ENCODE results near the gene DDX5. TPM values are rescaled to one million over a fixed set of nuclear protein-coding genes. Genes with fewer than 3 reads are reported as not detected.
A peak's percentile ranks its signal among the peaks of the same experiment; 100 is the strongest.

The DDX5 gene
- total and polyA plus RNA-seq, 2 of the 13 experiments (the other 11 are each of a cell fraction or from before 2014, with no cell fraction given) = 503 to 684 TPM

- TF ChIP-seq BCLAF1 (IDR thresholded peaks at IDR 0.05) = no peak
- TF ChIP-seq ZBTB33 (CRISPR knock-in tag; IDR thresholded peaks at IDR 0.05) = peak; percentile 14; the same call in 1 of the 2 replicates
- peak; percentile 98 for TF ChIP-seq ARNT2 (CRISPR knock-in tag; IDR thresholded peaks at IDR 0.05; ENCODE audit: low read depth)
- TF ChIP-seq TFDP1 (CRISPR knock-in tag; IDR thresholded peaks at IDR 0.05; ENCODE audit: borderline replicate concordance) = peak; percentile 93
- peak; percentile 74; the same call in 2 of the 3 replicates for TF ChIP-seq MXI1 (IDR thresholded peaks at IDR 0.05; ENCODE audit: borderline replicate concordance, low read depth, low read length)
- TF ChIP-seq BCL3 (CRISPR knock-in tag; IDR thresholded peaks at IDR 0.05) = peak; percentile 90
- TF ChIP-seq HMGXB4 (CRISPR knock-in tag; IDR thresholded peaks at IDR 0.05; ENCODE audit: borderline replicate concordance in 1 of 2, low read depth in 1 of 2) = peak; percentile 92
- TF ChIP-seq GPN1 (CRISPR knock-in tag; IDR thresholded peaks at IDR 0.05; ENCODE audit: borderline replicate concordance) = 0 out of 2 replicates have a peak, but pooled peaks have one; percentile 69
- peak; percentile 86 for TF ChIP-seq DR1 (CRISPR knock-in tag; IDR thresholded peaks at IDR 0.05)
- TF ChIP-seq ATF4 (CRISPR knock-in tag; IDR thresholded peaks at IDR 0.05) = peak in 1 of 2 experiments; percentile 55; a peak in 2 of 4 replicates
- peak; percentile 67; the same call in 1 of the 2 replicates for TF ChIP-seq THRA (CRISPR knock-in tag; IDR thresholded peaks at IDR 0.05; ENCODE audit: borderline replicate concordance)
- TF ChIP-seq HOXA3 (CRISPR knock-in tag; IDR thresholded peaks at IDR 0.05) = peak; percentile 97
- peak; percentile 16; the same call in 1 of the 2 replicates for TF ChIP-seq KDM4B (CRISPR knock-in tag; IDR thresholded peaks at IDR 0.05)
- peak; percentile 95 for TF ChIP-seq GABPB1 (CRISPR knock-in tag; IDR thresholded peaks at IDR 0.05)
- TF ChIP-seq ZNF629 (CRISPR knock-in tag; conservative IDR thresholded peaks at IDR 0.05) = peak; percentile 35; the same call in 1 of the 2 replicates
These were observed 705 bp upstream of the DDX5 start, which contains the start of gene CEP95 (continued) for GRCh38 chr17:64506576-64507412.

All from HepG2 (cell line).